Endothelial cell of umbilical vein (primary cell): ENCODE results near the gene XIST. TPM values are rescaled to one million over a fixed set of nuclear protein-coding genes. Genes with fewer than 3 reads are reported as not detected.
"Not testable (repeated sequence)": the region's sequence is repeated elsewhere in the genome, so short reads cannot be mapped to it uniquely, and the experiment has no call there.

Experiments used
- BruUV-seq: library from RNA; stranded (reverse); fragments of 400-500 nt; replicated peaks from 2 replicates; lab custom pipeline; 2021; lab: Mats Ljungman, UMichigan
- CTCF ChIA-PET: fragments of 300-600, 350-600 bp; sonication (Branson Sonifier 250); formaldehyde crosslinking; loops from one replicate; lab custom pipeline; 2021; ENCODE audit warnings: antibody characterized with exemption, inconsistent platforms; lab: Charles Lee
- POLR2A ChIA-PET: fragments of 300-600, 350-600 bp; sonication (Branson Sonifier 250); formaldehyde crosslinking; loops from one replicate; lab custom pipeline; 2021; ENCODE audit warnings: antibody characterized with exemption, inconsistent platforms; lab: Charles Lee
- DNase-seq: peaks from one replicate; pipeline ENCODE4 v3.0.0-alpha.2; 2011; ENCODE audit warnings: low read depth, low spot score
- FAIRE-seq: peaks from 2 replicates; lab custom pipeline; 2011; peaks lifted over from hg19 to GRCh38; lab: Jason Lieb, UNC
- H2AFZ ChIP-seq: 2 replicates; pipeline ENCODE4 v1.6.0; 2012; ENCODE audit warnings: low read depth, low read length, control low read depth, inconsistent platforms
- H3K27ac ChIP-seq: 2 replicates; pipeline ENCODE4 v1.5.1; 2011; ENCODE audit warnings: low read depth, mild to moderate bottlenecking, control low read depth, low read length, moderate library complexity; ENCODE audit not compliant: insufficient read depth
- H3K27me3 ChIP-seq, 2 experiments: 2 replicates each; pipeline versions ENCODE4 v1.6.0 to v1.6.1; 2011; ENCODE audit warnings: low read length in 2 of 2, mixed read lengths in 1 of 2; ENCODE audit not compliant: control insufficient read depth in 2 of 2, insufficient read depth in 2 of 2
- H3K36me3 ChIP-seq, 2 experiments: 2 replicates in 1 of 2; 3 replicates in 1 of 2; pipeline ENCODE4 v1.5.1; 2011; ENCODE audit warnings: low read length in 2 of 2, mild to moderate bottlenecking in 1 of 2, moderate library complexity in 1 of 2; ENCODE audit not compliant: control insufficient read depth in 2 of 2, insufficient read depth in 2 of 2; ENCODE audit errors: extremely low read depth in 1 of 2
- H3K4me1 ChIP-seq: 3 replicates; pipeline ENCODE4 v1.5.1; 2011; ENCODE audit warnings: mild to moderate bottlenecking, low read length; ENCODE audit not compliant: control insufficient read depth, insufficient read depth; ENCODE audit errors: extremely low read depth
- H3K4me2 ChIP-seq: 2 replicates; pipeline ENCODE4 v1.6.1; 2011; ENCODE audit warnings: low read length, control low read depth, mixed read lengths; ENCODE audit not compliant: insufficient read depth
- H3K4me3 ChIP-seq, 3 experiments: fragments of 200-600 bp in 1 of 3; sonication (generic), shearing (Covaris generic) in 1 of 3; replicated peaks in 1 of 3; 2 replicates each; pipeline ENCODE4 v1.5.1; 2011 to 2016; ENCODE audit warnings: control low read depth in 3 of 3, low read length in 3 of 3, mild to moderate bottlenecking in 2 of 3, inconsistent platforms in 1 of 3, low read depth in 1 of 3, moderate library complexity in 1 of 3; ENCODE audit not compliant: insufficient read depth in 1 of 3
- H3K79me2 ChIP-seq: 2 replicates; pipeline ENCODE4 v1.6.0; 2012; ENCODE audit warnings: low read length, inconsistent platforms; ENCODE audit not compliant: control insufficient read depth, insufficient read depth
- H3K9ac ChIP-seq: replicated peaks from 2 replicates; pipeline ENCODE3; 2011; ENCODE audit warnings: low read length, control low read depth; ENCODE audit not compliant: insufficient read depth; ENCODE audit errors: extremely low read depth
- H3K9me1 ChIP-seq: replicated peaks from 3 replicates; pipeline ENCODE4 v1.6.0; 2011; ENCODE audit warnings: mild to moderate bottlenecking, low read length; ENCODE audit not compliant: control insufficient read depth, insufficient read depth; ENCODE audit errors: extremely low read depth
- H3K9me3 ChIP-seq: replicated peaks from 2 replicates; pipeline ENCODE4 v1.5.1; 2012; ENCODE audit warnings: low read length, inconsistent platforms; ENCODE audit not compliant: control insufficient read depth, insufficient read depth
- H4K20me1 ChIP-seq: replicated peaks from 2 replicates; pipeline ENCODE3; 2011; ENCODE audit warnings: mild to moderate bottlenecking, low read length; ENCODE audit not compliant: control insufficient read depth, insufficient read depth; ENCODE audit errors: extremely low read depth
- CTCF ChIP-seq, 2 donors: IDR thresholded peaks; 1 replicate in 1 of 2; 2 replicates in 1 of 2; pipeline ENCODE4 v1.5.1; 2011; ENCODE audit warnings: low read length in 2 of 2, mild to moderate bottlenecking in 2 of 2, moderate library complexity in 2 of 2, control low read depth in 1 of 2, inconsistent platforms in 1 of 2, low read depth in 1 of 2; ENCODE audit not compliant: insufficient read depth in 1 of 2; ENCODE audit errors: extremely low read depth in 1 of 2
- EZH2 ChIP-seq: IDR thresholded peaks from 2 replicates; pipeline ENCODE4 v1.6.1; 2012; ENCODE audit warnings: borderline replicate concordance, low read depth, mild to moderate bottlenecking, moderate library complexity, low read length, inconsistent platforms; ENCODE audit not compliant: severe bottlenecking
- FOS ChIP-seq: IDR thresholded peaks from 2 replicates; pipeline ENCODE4 v1.6.1; 2011; ENCODE audit warnings: mild to moderate bottlenecking, low read length, moderate library complexity, borderline replicate concordance; ENCODE audit not compliant: insufficient read depth
- GATA2 ChIP-seq: IDR thresholded peaks from 2 replicates; pipeline ENCODE4 v1.7.0; 2011; ENCODE audit warnings: low read depth, mild to moderate bottlenecking, moderate library complexity, mixed read lengths, low read length; ENCODE audit not compliant: insufficient read length, insufficient read depth
- JUN ChIP-seq: IDR thresholded peaks from 2 replicates; pipeline ENCODE4 v1.6.1; 2011; ENCODE audit warnings: borderline replicate concordance, low read depth; ENCODE audit not compliant: insufficient read length, insufficient read depth
- MAX ChIP-seq: IDR thresholded peaks from 2 replicates; pipeline ENCODE4 v1.6.1; 2011; ENCODE audit not compliant: insufficient read depth, insufficient read length
- MYC ChIP-seq: IDR thresholded peaks from one replicate; pipeline ENCODE4 v1.6.1; 2011; ENCODE audit warnings: mild to moderate bottlenecking, low read depth, low read length
- POLR2A ChIP-seq: IDR thresholded peaks from 2 replicates; pipeline ENCODE4 v1.6.1; 2012; ENCODE audit warnings: low read depth, mild to moderate bottlenecking, control low read depth, low read length
- POLR2AphosphoS5 ChIP-seq: IDR thresholded peaks from 2 replicates; pipeline ENCODE4 v1.6.1; 2012; ENCODE audit warnings: low read depth, mild to moderate bottlenecking, control low read depth, low read length, moderate library complexity; ENCODE audit not compliant: insufficient read depth
- dilution Hi-C: fragments of 300-500 bp; cut with MboI; formaldehyde crosslinking; loops from one replicate; pipeline ENCODE4 v1.15.0; 2019; ENCODE audit warnings: low sequenced_read_pairs; ENCODE audit not compliant: extremely low pct_ligation_motif_present
- intact Hi-C: fragments of 100-400 bp; cut with micrococcal nuclease; formaldehyde crosslinking; loops from one replicate; pipeline ENCODE4 v1.10.0; 2022
- polyA plus RNA-seq, 4 experiments: library from polyadenylated mRNA; depleted of rRNA in 3 of 4; stranded (reverse) in 3 of 4; unstranded in 1 of 4; fragments of >200 nt; gene quantifications; 2 replicates each; pipeline versions ENCODE4 v1.2.1 to v1.2.3, GENCODE V29; 2011 to 2012; ENCODE audit warnings: missing spikeins in 1 of 4
- total RNA-seq: library from RNA; stranded (reverse); gene quantifications from 2 replicates; pipeline ENCODE4 v1.2.3, GENCODE V29; 2021

Gene XIST
- total and polyA plus RNA-seq, 2 donors (not counting 3 experiments of a cell fraction or from before 2014, with no cell fraction given), result 0.03 to 0.07 TPM

DNA sequence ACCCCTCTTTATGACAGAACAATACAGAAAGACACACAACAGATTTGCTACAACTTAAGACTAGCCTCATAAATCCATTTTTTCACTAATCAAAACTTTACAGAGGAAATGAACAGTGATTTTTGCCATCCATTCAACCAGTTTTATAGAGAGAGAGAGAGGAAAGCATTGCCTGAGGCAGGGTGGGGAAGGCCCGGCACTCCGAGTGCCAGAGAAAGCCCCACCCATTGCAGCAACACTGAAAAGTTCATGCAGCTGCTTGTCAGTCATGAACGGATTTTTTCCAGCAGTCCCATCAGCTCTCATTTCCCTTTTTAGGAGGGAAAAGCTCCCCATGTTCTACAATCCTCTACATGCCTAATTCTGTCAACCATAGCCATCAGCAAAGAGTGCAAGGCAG is 52.6 kb downstream of the XIST start:
- no peaks in the 10 kb centered on the region for H3K79me2 ChIP-seq
- no peak for TF ChIP-seq CTCF (IDR thresholded peaks at IDR 0.05; ENCODE audit: extremely low read depth in 1 of 2, insufficient read depth in 1 of 2, low read depth in 1 of 2, low read length in 2 of 2)
- TF ChIP-seq JUN, result no peak
- no peak for TF ChIP-seq POLR2A
- no peak for TF ChIP-seq MAX
- TF ChIP-seq FOS, result no peak
- TF ChIP-seq EZH2, result no peak
- no peak for TF ChIP-seq MYC
- TF ChIP-seq POLR2AphosphoS5, result no peak
- no peak for TF ChIP-seq GATA2
- H2AFZ ChIP-seq, result no peak overlapping the region
- H3K27me3 ChIP-seq, result no peaks in the 10 kb centered on the region
- H3K4me2 ChIP-seq, result no peak overlapping the region
- no peak overlapping the region for H3K27ac ChIP-seq
- no peaks in the 10 kb centered on the region for H3K9me1 ChIP-seq
- H4K20me1 ChIP-seq, result no peaks in the 10 kb centered on the region
- FAIRE-seq, result no peak
- H3K9me3 ChIP-seq, result no peaks in the 10 kb centered on the region
- H3K4me3 ChIP-seq, result no peak overlapping the region
- DNase-seq, result no peak
- no TSS peak for BruUV-seq
- ChIA-PET POLR2A (no interaction called here), CTCF (no interaction called here)
- H3K9ac ChIP-seq, result no peak overlapping the region
- H3K36me3 ChIP-seq, result no peaks in the 10 kb centered on the region
- intact Hi-C loops (no loop called here), dilution Hi-C loops (no loop called here)
- no peaks in the 10 kb centered on the region for H3K4me1 ChIP-seq

DNA sequence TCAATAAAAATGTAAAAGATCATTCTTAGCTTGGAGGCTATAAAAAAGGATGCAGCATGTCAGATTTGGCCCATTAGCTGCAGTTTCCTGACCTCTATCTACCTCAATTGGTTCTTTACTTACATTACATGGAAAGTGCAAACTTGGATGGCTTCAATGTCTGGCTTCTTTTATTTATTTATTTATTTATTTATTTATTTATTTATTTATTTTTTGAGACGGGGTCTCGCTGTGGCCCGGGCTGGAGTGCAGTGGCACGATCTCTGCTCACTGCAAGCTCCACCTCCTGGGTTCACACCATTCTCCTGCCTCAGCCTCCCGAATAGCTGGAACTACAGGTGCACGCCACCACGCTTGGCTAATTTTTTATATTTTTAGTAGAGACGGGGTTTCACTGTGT is 60.0 kb downstream of the XIST start:
- BruUV-seq, DNase-seq, POLR2A ChIA-PET, H3K27ac ChIP-seq, dilution Hi-C loops, H3K9me3 ChIP-seq, H3K36me3 ChIP-seq, H2AFZ ChIP-seq, H3K9me1 ChIP-seq, H3K79me2 ChIP-seq, H3K4me2 ChIP-seq, H4K20me1 ChIP-seq, CTCF ChIA-PET, FAIRE-seq, intact Hi-C loops, H3K4me3 ChIP-seq, H3K9ac ChIP-seq, H3K4me1 ChIP-seq, H3K27me3 ChIP-seq: not testable (repeated sequence)
